ENCODE data around the gene DDX20.
"Not testable (repeated sequence)": the region's sequence is repeated elsewhere in the genome, so short reads cannot be mapped to it uniquely, and the experiment has no call there.

The DDX20 gene

DNA sequence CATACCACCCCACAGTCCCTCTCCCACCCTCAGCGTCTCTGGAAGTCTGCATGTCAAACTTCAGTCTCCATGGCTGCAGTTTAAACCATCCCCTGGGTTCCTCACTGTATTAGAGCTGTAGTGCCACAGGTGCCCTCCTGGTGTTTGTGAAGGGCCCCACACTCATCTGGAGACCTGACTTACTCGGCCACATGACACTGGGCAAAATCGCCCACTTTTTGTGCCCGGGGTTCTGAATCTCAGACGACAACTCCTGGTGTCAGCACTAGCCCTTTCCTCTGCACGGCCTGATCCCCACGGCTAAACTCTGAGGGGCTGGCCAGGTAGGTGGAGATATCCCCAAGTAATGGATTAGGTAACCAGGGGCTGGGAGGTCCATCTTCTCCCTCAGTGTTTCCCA, 23.0 kb upstream of the DDX20 start:
- in situ Hi-C loops (cut with MboI; ENCODE audit: low sequenced_read_pairs), result no loop called here

GRCh38 chr1:111733183-111733991, 22.3 kb upstream of the DDX20 start:
- in situ Hi-C loops (cut with MboI; ENCODE audit: low sequenced_read_pairs), result no loop called here

DNA sequence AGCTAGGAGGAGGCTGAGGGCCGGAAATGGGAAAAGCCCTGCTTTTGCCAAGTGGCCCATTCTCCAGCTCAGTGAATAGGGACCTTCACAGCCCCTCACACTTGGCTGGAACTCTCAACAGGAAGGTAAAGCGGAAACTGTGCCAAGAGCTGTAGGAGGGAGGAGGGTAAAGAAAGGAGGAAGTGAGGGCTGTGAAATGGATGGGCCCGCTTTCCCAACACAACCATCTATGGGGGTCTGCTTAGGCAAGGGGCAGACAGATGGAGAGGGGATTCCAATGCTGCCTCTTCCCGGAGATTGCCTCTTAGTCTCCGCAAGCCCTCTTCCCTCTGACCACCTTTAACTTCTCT, 21.7 kb upstream of the DDX20 start:
- in situ Hi-C loops (cut with MboI; ENCODE audit: low sequenced_read_pairs), result no loop called here

DNA sequence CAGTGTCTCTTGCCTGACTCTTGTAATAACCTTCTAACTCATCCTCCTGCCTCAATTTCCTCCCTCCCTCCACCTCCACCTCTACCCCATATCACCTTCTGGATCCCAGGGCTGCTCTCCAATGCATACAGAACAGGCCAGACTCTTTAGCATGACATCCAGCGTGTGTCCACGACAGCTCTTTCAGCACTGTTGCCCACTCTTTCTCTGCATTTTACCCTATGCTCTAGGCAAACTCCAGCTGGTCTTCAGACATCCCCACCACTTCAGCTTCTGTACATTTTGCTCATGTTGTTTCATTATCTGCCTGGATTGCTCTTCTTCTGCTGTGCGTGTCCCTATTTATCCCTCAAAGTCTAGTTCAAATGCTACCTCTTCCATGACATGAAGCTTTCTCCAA, 21.3 kb upstream of the DDX20 start:
- in situ Hi-C loops (cut with MboI; ENCODE audit: low sequenced_read_pairs), result no loop called here

GRCh38 chr1:111734856-111735255, 20.8 kb upstream of the DDX20 start:
- in situ Hi-C loops (cut with MboI; ENCODE audit: low sequenced_read_pairs), result no loop called here

GRCh38 chr1:111735321-111735720, 20.4 kb upstream of the DDX20 start:
- in situ Hi-C loops (cut with MboI; ENCODE audit: low sequenced_read_pairs), result no loop called here

- in situ Hi-C loops (cut with MboI; ENCODE audit: low sequenced_read_pairs), result no loop called here
These were observed 19.7 kb upstream of the DDX20 start for GRCh38 chr1:111735858-111736544.

DNA sequence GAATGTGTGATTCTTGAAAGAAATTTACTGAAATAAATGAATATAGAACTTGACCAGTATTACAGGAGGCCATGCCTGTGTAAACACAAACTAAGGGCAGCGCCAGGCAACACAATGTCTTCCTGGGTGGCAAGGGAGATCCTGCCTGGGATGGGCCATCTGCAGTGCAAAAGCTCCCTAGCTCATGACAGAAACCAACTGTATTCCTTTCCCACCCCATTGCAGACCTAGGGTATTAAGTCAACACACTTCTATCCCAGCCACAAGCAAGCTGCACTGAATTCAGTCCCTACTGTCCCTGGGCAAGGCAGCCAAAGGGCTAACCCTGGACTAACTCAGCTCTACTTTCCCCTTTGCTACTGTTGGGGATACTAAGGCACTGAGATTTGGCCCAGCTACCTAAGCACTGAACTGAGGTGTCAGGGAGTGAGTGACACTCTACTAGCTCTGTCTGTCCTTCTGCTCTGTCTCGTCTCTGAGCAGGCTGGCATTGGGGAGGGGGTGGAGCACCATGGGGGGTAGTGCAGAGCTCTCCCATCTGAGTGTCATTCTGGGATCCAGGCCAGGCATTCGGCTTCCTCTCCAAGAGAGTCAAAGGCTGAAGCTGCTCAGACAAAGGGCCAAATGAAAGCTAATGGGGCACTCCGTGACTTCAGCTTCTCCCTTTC, 19.0 kb upstream of the DDX20 start:
- in situ Hi-C loops (cut with MboI; ENCODE audit: low sequenced_read_pairs), result no loop called here

DNA sequence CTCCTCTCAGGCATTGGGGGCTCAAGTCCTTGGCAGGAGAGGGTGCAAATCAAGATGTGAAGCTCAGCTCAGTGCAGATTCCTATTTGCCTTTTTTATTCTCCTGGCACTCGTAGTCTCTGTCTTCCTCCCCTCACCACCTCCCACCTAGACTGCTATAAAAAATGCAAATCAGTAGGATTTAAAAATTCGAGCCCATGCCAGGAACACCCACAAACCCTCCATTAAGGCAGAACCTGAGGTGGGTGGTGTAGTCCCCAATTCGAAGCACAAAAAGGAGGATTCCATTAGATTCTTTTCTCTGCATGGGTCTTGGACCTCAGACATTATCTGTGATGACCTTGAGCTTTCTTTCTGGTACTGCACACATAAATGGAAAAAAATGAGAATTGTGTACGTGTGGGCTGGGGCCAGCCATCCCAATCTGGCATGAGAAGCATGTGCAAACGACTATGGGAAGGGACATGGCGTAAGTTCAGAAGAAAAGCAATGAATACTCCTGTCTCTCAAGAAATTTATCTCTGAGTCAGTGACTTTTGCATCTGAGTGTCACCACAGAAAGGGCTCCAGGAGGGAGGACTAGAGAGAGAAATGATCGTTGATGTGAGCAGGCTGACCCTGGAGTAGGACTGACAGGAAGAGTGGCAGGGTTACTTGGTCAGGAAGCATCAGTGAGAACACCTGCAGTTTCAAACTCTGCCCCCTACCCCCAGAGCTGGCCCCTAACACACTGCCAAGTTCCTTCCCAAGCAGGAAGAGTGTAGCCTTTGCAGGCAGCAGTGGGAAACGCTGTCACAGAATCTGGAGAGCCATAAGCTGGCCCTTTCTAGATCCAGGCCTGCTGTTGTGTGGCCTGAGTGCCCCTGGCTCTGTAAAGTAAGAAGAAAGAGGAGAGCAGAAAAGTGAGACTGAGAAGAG, 18.2 kb upstream of the DDX20 start:
- in situ Hi-C loops (cut with MboI; ENCODE audit: low sequenced_read_pairs), result no loop called here

- in situ Hi-C loops (cut with MboI; ENCODE audit: low sequenced_read_pairs), result no loop called here
These were observed 17.6 kb upstream of the DDX20 start for GRCh38 chr1:111738133-111738435.

GRCh38 chr1:111738436-111739193, 17.1 kb upstream of the DDX20 start:
- in situ Hi-C loops (cut with MboI; ENCODE audit: low sequenced_read_pairs), result no loop called here

- in situ Hi-C loops (cut with MboI; ENCODE audit: low sequenced_read_pairs), result no loop called here
These were observed 16.3 kb upstream of the DDX20 start, which contains the start of gene INKA2 for GRCh38 chr1:111739194-111739924. INKA2 (minus strand) TSS chr1:111739395; CDS start chr1:111739242, 153 bp downstream.

- in situ Hi-C loops (cut with MboI; ENCODE audit: low sequenced_read_pairs), result no loop called here
These were observed 15.6 kb upstream of the DDX20 start for GRCh38 chr1:111739925-111740765.

- in situ Hi-C loops (cut with MboI; ENCODE audit: low sequenced_read_pairs), result not testable (repeated sequence)
These were observed 13.4 kb upstream of the DDX20 start for GRCh38 chr1:111742292-111742691.

GRCh38 chr1:111742938-111743549, 12.7 kb upstream of the DDX20 start:
- in situ Hi-C loops (cut with MboI; ENCODE audit: low sequenced_read_pairs), result no loop called here

DNA sequence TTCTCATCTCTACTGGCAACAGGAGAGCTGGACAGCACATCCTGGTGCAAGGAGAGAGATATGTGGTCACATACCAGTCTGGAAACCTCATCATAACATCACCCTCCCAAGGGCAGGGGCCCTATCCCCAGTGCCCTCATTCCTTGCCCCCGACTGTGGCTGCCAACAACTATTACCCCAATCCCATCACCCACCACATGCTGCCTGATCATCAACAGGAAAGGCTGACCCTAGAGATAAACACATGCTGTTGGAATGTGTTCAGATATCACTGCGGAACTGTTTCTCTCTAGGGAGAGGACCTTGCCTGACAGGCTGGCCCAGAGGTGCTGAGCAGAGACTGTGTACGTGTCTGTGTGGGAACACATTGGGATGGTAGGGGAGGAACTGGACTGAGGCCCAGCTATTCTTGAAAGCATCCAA, 12.0 kb upstream of the DDX20 start:
- in situ Hi-C loops (cut with MboI; ENCODE audit: low sequenced_read_pairs), result no loop called here

GRCh38 chr1:111745675-111746613, 9.8 kb upstream of the DDX20 start:
- in situ Hi-C loops (cut with MboI; ENCODE audit: low sequenced_read_pairs), result no loop called here

All from HL-60/S4 treated with retinoic acid at 250 ng/mL for 4 days and 3 days (cell line).